SU-DHL-6 (cell line): ENCODE results near the gene SUSD4.

Experiments
- CTCF ChIP-seq: fragments of 200-600 bp; sonication (generic); IDR thresholded peaks from one replicate; pipeline ENCODE4 v1.5.1; 2017; ENCODE audit warnings: antibody characterized with exemption, mild to moderate bottlenecking, low read length, moderate library complexity; ENCODE audit not compliant: insufficient read depth, poor library complexity, severe bottlenecking
- EZH2phosphoT487 ChIP-seq: fragments of 200-600 bp; sonication (generic), shearing (Covaris generic); conservative IDR thresholded peaks from 2 replicates; pipeline ENCODE4 v1.6.1; 2018; ENCODE audit warnings: mild to moderate bottlenecking, antibody characterized with exemption, low read length, moderate library complexity, mixed read lengths

- TF ChIP-seq CTCF, result no peak
- no peak for TF ChIP-seq EZH2phosphoT487
Observed at GRCh38 chr1:223338811-223339746, 24.9 kb downstream of the SUSD4 start.
